GM13977 (cell line): ENCODE results near the gene COTL1.

ENCODE experiments used
- DNase-seq: peaks from one replicate; pipeline ENCODE4 v3.0.0; 2012; ENCODE audit warnings: low spot score
- CTCF ChIP-seq: IDR thresholded peaks from 2 replicates; pipeline ENCODE4 v1.5.1; 2012; ENCODE audit warnings: mild to moderate bottlenecking, control low read depth; ENCODE audit not compliant: insufficient read depth; ENCODE audit errors: extremely low read depth, missing control alignments
- in situ Hi-C: fragments of 300-500 bp; cut with MboI; formaldehyde crosslinking; loops from one replicate; pipeline ENCODE4 v1.12.0; 2022; ENCODE audit warnings: low sequenced_read_pairs, low pct_unique_long_range_greater_than_20kb, mixed read lengths, inconsistent platforms; ENCODE audit not compliant: unreplicated experiment

Gene COTL1

GRCh38 chr16:84594725-84595038, 23.2 kb downstream of the COTL1 start:
- DNase-seq: no peak
- in situ Hi-C loops: no loop called here
- TF ChIP-seq CTCF: no peak

GRCh38 chr16:84593825-84594724, 23.8 kb downstream of the COTL1 start:
- TF ChIP-seq CTCF: no peak
- in situ Hi-C loops: no loop called here
- peak; percentile 84 for DNase-seq

DNA sequence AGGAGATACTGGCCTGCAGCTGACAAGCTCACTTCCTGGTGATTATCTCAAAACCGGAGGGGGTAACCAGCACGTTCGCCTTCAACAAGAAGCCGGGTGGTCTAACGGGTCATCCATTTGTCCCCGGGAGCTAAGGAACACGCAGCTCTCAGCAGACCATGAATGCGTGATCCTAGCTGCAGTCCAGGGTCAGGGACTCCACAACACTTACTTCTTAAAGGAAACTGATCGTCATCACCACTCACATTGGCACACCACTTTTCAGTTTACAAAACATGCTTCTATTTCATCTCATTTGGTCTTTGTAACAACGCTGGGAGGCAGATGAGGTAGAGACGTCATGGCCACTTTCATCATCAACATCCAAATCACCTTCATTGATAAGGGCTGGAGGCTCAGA, 25.2 kb downstream of the COTL1 start:
- in situ Hi-C loops: no loop called here
- no peak for DNase-seq

DNA sequence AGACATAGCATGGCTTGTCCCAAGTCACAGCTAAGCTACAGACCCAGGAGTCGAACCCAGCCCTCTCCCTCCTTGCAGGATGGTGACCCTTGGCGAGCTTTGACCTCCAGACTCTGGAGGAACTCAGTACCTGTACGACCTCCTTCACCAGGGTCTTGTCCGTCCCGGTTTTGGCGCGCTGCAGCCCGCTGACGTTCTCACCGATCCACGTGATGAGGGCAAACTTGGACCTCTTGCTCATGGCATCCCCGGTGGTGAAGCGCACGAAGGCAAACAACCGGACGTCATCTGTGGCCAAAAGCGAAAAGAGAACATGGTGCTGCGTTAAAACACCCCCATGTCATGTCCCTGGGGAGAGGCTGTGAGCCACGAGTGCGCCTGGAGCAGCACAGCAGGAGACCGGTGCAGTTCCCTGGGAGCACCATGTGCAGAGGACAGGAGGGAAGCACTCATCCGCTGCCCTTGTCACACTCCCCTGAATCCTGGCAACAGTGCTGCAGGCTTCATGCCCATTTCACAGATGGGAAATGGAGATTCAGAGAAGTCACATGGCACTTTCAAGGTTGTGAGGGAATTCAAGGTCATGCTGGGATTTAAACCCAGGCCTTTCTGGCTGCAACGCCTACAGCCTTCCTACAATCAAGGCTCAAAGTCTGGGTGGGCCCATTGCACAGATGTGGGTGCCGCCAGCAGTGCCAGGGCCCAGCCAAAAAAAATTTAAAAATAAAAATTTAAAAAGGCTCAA, 27.7 kb downstream of the COTL1 start:
- in situ Hi-C loops: no loop called here
- DNase-seq: no peak
- TF ChIP-seq CTCF: no peak

More for the DNA sequence above, 25.2 kb downstream of the COTL1 start:
- no peak for TF ChIP-seq CTCF

- in situ Hi-C loops: no loop called here
- no peak for DNase-seq
- no peak for TF ChIP-seq CTCF
Observed at GRCh38 chr16:84588991-84589390, 28.9 kb downstream of the COTL1 start.

GRCh38 chr16:84585886-84586285, 32.0 kb downstream of the COTL1 start:
- TF ChIP-seq CTCF: no peak
- in situ Hi-C loops: no loop called here
- peak; percentile 68 for DNase-seq
